Measurements from ENCODE around the gene SOAT1. TPM values are rescaled to one million over a fixed set of nuclear protein-coding genes. Genes with fewer than 3 reads are reported as not detected.

The SOAT1 gene
- total and polyA plus RNA-seq, 2 donors (not counting 1 experiment from before 2014, with no cell fraction given) = 3.1 to 25.1 TPM

DNA sequence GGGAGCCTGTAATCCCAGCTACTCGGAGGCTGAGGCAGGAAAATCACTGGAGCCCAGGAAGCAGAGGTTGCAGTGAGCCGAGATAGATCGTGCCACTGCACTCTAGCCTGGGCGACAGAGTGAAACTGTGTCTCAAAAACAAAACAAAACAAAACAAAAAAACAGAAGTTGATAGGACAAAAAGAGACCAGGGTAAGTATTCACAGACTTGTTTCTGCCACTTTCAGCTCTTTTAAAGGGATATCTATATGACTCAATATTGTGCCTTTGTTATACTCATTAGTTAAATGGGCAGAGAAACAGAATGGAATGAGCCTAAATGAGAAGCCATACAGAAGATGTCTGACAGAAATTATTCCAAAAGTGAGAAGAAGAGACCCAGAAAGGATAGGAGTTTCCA, 41.0 kb upstream of the SOAT1 start:
- Histone ChIP-seq H3K36me3 (replicated peaks in 1 of 2; ENCODE audit: control extremely low read depth in 1 of 2, control insufficient read depth in 1 of 2, extremely low read depth in 1 of 2, insufficient read depth in 2 of 2, low read length in 1 of 2) (no peaks in the 10 kb centered on the region), H3K4me3 (ENCODE audit: control extremely low read depth in 1 of 5, extremely low read depth in 1 of 5, insufficient read depth in 1 of 5, low read depth in 2 of 5, low read length in 4 of 5) (no peak overlapping the region), H3K79me2 (ENCODE audit: control insufficient read depth, insufficient read depth, low read length) (no peaks in the 10 kb centered on the region), H3K27ac (ENCODE audit: low read length in 2 of 2) (no peak overlapping the region), H3K9me3 (ENCODE audit: control extremely low read depth in 1 of 3, control insufficient read depth in 2 of 3, insufficient read depth in 1 of 3, low read length in 2 of 3) (no peaks in the 10 kb centered on the region), H2AFZ (ENCODE audit: insufficient read depth, low read depth, low read length, poor library complexity, severe bottlenecking) (no peak overlapping the region), H4K20me1 (ENCODE audit: control insufficient read depth, insufficient read depth, low read length, poor library complexity, severe bottlenecking) (no peaks in the 10 kb centered on the region), H3K9ac (ENCODE audit: low read length) (no peak overlapping the region), H3K27me3 (replicated peaks in 1 of 4; ENCODE audit: control extremely low read depth in 1 of 4, control insufficient read depth in 3 of 4, insufficient read depth in 4 of 4, low read length in 3 of 4) (no peaks in the 10 kb centered on the region), H3K4me1 (ENCODE audit: control insufficient read depth in 2 of 2, insufficient read depth in 2 of 2, low read length in 2 of 2) (no peaks in the 10 kb centered on the region), H3K4me2 (replicated peaks; ENCODE audit: low read depth, low read length, poor library complexity, severe bottlenecking) (no peak overlapping the region)
- WGBS (ENCODE audit: insufficient coverage) = 100% methylated on average over 1 of the region's 4 CpGs
- ChIA-PET POLR2A (no interaction called here), CTCF (interaction anchor here (1.3 to 2.2 kb wide), 3 partner anchors 115 to 557 kb away, joined by 6 to 15 read pairs (median 9); no protein-coding TSS in a partner anchor)
- no peak for DNase-seq
- TF ChIP-seq CTCF (IDR thresholded peaks at IDR 0.05) (no peak), EZH2 (IDR thresholded peaks at IDR 0.05; ENCODE audit: borderline replicate concordance, insufficient read depth, low read depth, low read length, poor library complexity, severe bottlenecking) (no peak)
- ATAC-seq (ENCODE audit: low read depth) = no peak
- H3K4me3 Mint-ChIP-seq = no peak overlapping the region
- no peaks in the 10 kb centered on the region for H3K9me3 Mint-ChIP-seq (ENCODE audit: insufficient read depth)
- H3K27me3 Mint-ChIP-seq = no peaks in the 10 kb centered on the region
- intact Hi-C loops (cut with micrococcal nuclease) = no loop called here
- H3K27ac Mint-ChIP-seq = no peak overlapping the region
- H3K4me1 Mint-ChIP-seq = no peaks in the 10 kb centered on the region

DNA sequence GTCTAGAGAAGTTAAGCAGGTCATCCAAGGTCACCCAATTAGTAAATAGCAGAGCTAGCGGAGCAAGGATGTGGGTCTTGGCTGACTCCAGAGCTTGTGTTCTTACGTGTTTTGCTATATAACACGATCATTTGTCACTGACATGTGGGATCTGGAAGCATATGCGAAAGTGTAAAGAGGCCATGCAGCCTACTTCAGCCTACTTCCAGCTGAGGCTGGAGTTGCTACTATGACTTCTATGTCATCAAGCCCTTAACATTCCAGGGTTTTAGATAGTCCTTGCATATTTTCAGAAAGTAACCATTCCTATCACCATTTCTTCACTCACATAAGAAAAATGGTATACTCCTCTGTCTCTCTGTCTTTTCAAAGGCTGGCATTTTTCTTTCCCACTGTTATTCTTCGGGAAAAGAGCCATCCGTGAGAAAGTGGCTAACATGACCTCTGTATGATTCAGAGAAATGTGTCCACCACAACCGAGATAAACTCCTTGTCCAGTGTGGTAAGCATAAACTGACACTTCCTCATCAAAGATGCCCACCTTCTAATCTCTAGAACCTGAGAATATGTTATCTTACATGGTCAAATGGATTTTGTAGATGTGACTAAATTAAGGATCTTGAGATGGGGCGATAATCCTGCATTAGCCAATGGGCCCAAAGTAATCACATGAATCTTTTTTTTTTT, 40.2 kb upstream of the SOAT1 start:
- Histone ChIP-seq H3K4me3 (ENCODE audit: control extremely low read depth in 1 of 5, extremely low read depth in 1 of 5, insufficient read depth in 1 of 5, low read depth in 2 of 5, low read length in 4 of 5) (no peak overlapping the region), H3K79me2 (ENCODE audit: control insufficient read depth, insufficient read depth, low read length) (no peaks in the 10 kb centered on the region), H3K27ac (ENCODE audit: low read length in 2 of 2) (no peak overlapping the region), H4K20me1 (ENCODE audit: control insufficient read depth, insufficient read depth, low read length, poor library complexity, severe bottlenecking) (no peaks in the 10 kb centered on the region), H3K27me3 (replicated peaks in 1 of 4; ENCODE audit: control extremely low read depth in 1 of 4, control insufficient read depth in 3 of 4, insufficient read depth in 4 of 4, low read length in 3 of 4) (no peaks in the 10 kb centered on the region), H3K9me3 (ENCODE audit: control extremely low read depth in 1 of 3, control insufficient read depth in 2 of 3, insufficient read depth in 1 of 3, low read length in 2 of 3) (no peaks in the 10 kb centered on the region), H3K36me3 (replicated peaks in 1 of 2; ENCODE audit: control extremely low read depth in 1 of 2, control insufficient read depth in 1 of 2, extremely low read depth in 1 of 2, insufficient read depth in 2 of 2, low read length in 1 of 2) (no peaks in the 10 kb centered on the region), H3K4me2 (replicated peaks; ENCODE audit: low read depth, low read length, poor library complexity, severe bottlenecking) (no peak overlapping the region), H2AFZ (ENCODE audit: insufficient read depth, low read depth, low read length, poor library complexity, severe bottlenecking) (no peak overlapping the region), H3K9ac (ENCODE audit: low read length) (no peak overlapping the region), H3K4me1 (ENCODE audit: control insufficient read depth in 2 of 2, insufficient read depth in 2 of 2, low read length in 2 of 2) (no peaks in the 10 kb centered on the region)
- DNase-seq = no peak
- H3K4me1 Mint-ChIP-seq = no peaks in the 10 kb centered on the region
- WGBS (ENCODE audit: insufficient coverage) = 99% methylated on average over 7 of the region's 8 CpGs
- H3K4me3 Mint-ChIP-seq = no peak overlapping the region
- no peaks in the 10 kb centered on the region for H3K9me3 Mint-ChIP-seq (ENCODE audit: insufficient read depth)
- intact Hi-C loops (cut with micrococcal nuclease) = no loop called here
- H3K27me3 Mint-ChIP-seq = no peaks in the 10 kb centered on the region
- ChIA-PET POLR2A (no interaction called here), CTCF (no interaction called here)
- no peak for ATAC-seq (ENCODE audit: low read depth)
- H3K27ac Mint-ChIP-seq = no peak overlapping the region
- no peak for TF ChIP-seq EZH2 (IDR thresholded peaks at IDR 0.05; ENCODE audit: borderline replicate concordance, insufficient read depth, low read depth, low read length, poor library complexity, severe bottlenecking)
- TF ChIP-seq CTCF (IDR thresholded peaks at IDR 0.05) = no peak

All from B cell (primary cell).